Measurements from ENCODE around the gene OR5K1.

Gene OR5K1

GRCh38 chr3:98514948-98515347 is 51.9 kb downstream of the OR5K1 start:
- DNase-seq (ENCODE audit: low read depth in 2 of 2), result no peak

GRCh38 chr3:98518816-98519215 is 55.8 kb downstream of the OR5K1 start:
- no peak for DNase-seq (ENCODE audit: low read depth in 2 of 2)

- no peak for DNase-seq (ENCODE audit: low read depth in 2 of 2)
Measured at GRCh38 chr3:98519351-98519750, 56.4 kb downstream of the OR5K1 start.

- peak; percentile 14 to 22 for DNase-seq (ENCODE audit: low read depth in 2 of 2)
Measured at GRCh38 chr3:98521897-98522543, 59.0 kb downstream of the OR5K1 start.

Measured in stimulated activated CD8-positive, alpha-beta memory T cell treated with anti-CD3 and anti-CD28 coated beads, Interleukin-7, amount 100 ng/mL, for 1 hour (primary cell).